Measurements from ENCODE around the gene HNRNPR.

GRCh38 chr1:23288671-23289070 lies 55.4 kb downstream of the HNRNPR start:
- TF ChIP-seq CTCF (IDR thresholded peaks at IDR 0.05; ENCODE audit: extremely low read depth in 1 of 2, insufficient read depth in 1 of 2, low read depth in 1 of 2, low read length in 2 of 2) (no peak), MYC (IDR thresholded peaks at IDR 0.05; ENCODE audit: low read depth, low read length) (no peak), POLR2AphosphoS5 (IDR thresholded peaks at IDR 0.05; ENCODE audit: insufficient read depth, low read depth, low read length) (no peak), JUN (IDR thresholded peaks at IDR 0.05; ENCODE audit: borderline replicate concordance, insufficient read depth, insufficient read length, low read depth) (no peak)

All from endothelial cell of umbilical vein (primary cell).